Transverse colon (tissue), 4 donors: ENCODE results near the gene FAM89A. TPM values are rescaled to one million over a fixed set of nuclear protein-coding genes. Genes with fewer than 3 reads are reported as not detected.

ENCODE experiments used
- DNase-seq: peaks from one replicate; pipeline ENCODE4 v3.0.0-alpha.2; 2019
- H3K27ac ChIP-seq, 4 donors: fragments of 200-600 bp; sonication (generic); 2 replicates each; pipeline ENCODE4 v1.5.1; 2016 to 2018; ENCODE audit warnings: inconsistent platforms in 4 of 4
- H3K27me3 ChIP-seq: fragments of 200-600 bp; sonication (generic); 2 replicates; pipeline ENCODE4 v1.5.1; 2017; ENCODE audit warnings: inconsistent platforms
- H3K36me3 ChIP-seq, 4 donors: fragments of 200-600 bp; sonication (generic); 2 replicates each; pipeline ENCODE4 v1.5.1; 2017 to 2019; ENCODE audit warnings: inconsistent platforms in 4 of 4
- H3K4me1 ChIP-seq, 4 donors: fragments of 200-600 bp; sonication (generic); 2 replicates each; pipeline ENCODE4 v1.5.1; 2017 to 2020; ENCODE audit warnings: inconsistent platforms in 4 of 4
- H3K4me3 ChIP-seq, 4 donors: fragments of 200-600 bp; sonication (generic); 1 replicate in 1 of 4; 2 replicates in 3 of 4; pipeline versions ENCODE4 v1.5.1 to v1.6.1; 2017 to 2019; ENCODE audit warnings: inconsistent platforms in 4 of 4
- H3K9me3 ChIP-seq, 2 donors: fragments of 200-600 bp; sonication (generic); 2 replicates each; pipeline ENCODE4 v1.5.1; 2017 to 2019; ENCODE audit warnings: inconsistent platforms in 2 of 2
- CTCF ChIP-seq, 5 experiments: fragments of 200-600 bp in 3 of 5; fragments of 450-650 bp in 2 of 5; sonication (generic) in 3 of 5; IDR thresholded peaks; 1 replicate in 2 of 5; 2 replicates in 3 of 5; pipeline ENCODE4 v1.5.1; 2016 to 2017; ENCODE audit warnings: antibody characterized with exemption in 5 of 5, inconsistent platforms in 3 of 5, mild to moderate bottlenecking in 2 of 5, moderate library complexity in 1 of 5
- EP300 ChIP-seq: sonication (generic); formaldehyde crosslinking; IDR thresholded peaks from one replicate; pipeline ENCODE4 v1.6.1; 2017; ENCODE audit warnings: antibody characterized with exemption, low read depth
- POLR2A ChIP-seq: fragments of 450-650 bp; IDR thresholded peaks from one replicate; pipeline ENCODE4 v1.6.1; 2016; ENCODE audit warnings: antibody characterized with exemption, mild to moderate bottlenecking, moderate library complexity
- POLR2AphosphoS5 ChIP-seq, 3 donors: sonication (generic); formaldehyde crosslinking; IDR thresholded peaks; one replicate each; pipeline ENCODE4 v1.6.1; 2016; ENCODE audit warnings: antibody characterized with exemption in 3 of 3
- WGBS, 2 donors: methylation state at CpG; one replicate each; pipeline ENCODE4 v1.1.5; 2018; ENCODE audit warnings: low coverage in 1 of 2; 5-methylcytosine and 5-hydroxymethylcytosine counted together
- in situ Hi-C, 4 donors: fragments of 200-750 bp; cut with MboI; loops; one replicate each; pipeline versions ENCODE4 v1.15.0 to v1.15.1; 2017; ENCODE audit warnings: low sequenced_read_pairs in 3 of 4, low pct_ligation_motif_present in 1 of 4, low pct_unique_long_range_greater_than_20kb in 1 of 4
- intact Hi-C: fragments of 100-400 bp; cut with DNase I; formaldehyde crosslinking; loops from one replicate; pipeline ENCODE4 v1.15.1; 2023; ENCODE audit warnings: low total_unique reads
- total RNA-seq, 4 donors: library from RNA; depleted of rRNA; stranded (reverse); fragments of >200 nt; gene quantifications; one replicate each; pipeline ENCODE4 v1.1.0, GENCODE V29; 2016

FAM89A gene
- total RNA-seq, 4 donors from 2014 or later: 3.3 to 10.7 (median 7.8) TPM

- Histone ChIP-seq H3K4me3 (no peak overlapping the region), H3K9me3 (peaks cover 0 to 8% of the 10 kb centered on the region in 2 donors), H3K36me3 (no peaks in the 10 kb centered on the region), H3K27me3 (peaks cover 22% of the 10 kb centered on the region), H3K4me1 (peaks cover 0 to 11% (median 9%) of the 10 kb centered on the region in 4 donors), H3K27ac (no peak overlapping the region)
- intact Hi-C loops (no loop called here), in situ Hi-C loops (no loop called here)
- no peak for DNase-seq
- no peak for TF ChIP-seq EP300
- no peak for TF ChIP-seq CTCF (IDR thresholded peaks at IDR 0.05)
- no peak for TF ChIP-seq POLR2A
- TF ChIP-seq POLR2AphosphoS5 (IDR thresholded peaks at IDR 0.05): no peak
Observed at GRCh38 chr1:231045286-231045685, 5.2 kb upstream of the FAM89A start.

GRCh38 chr1:231044588-231044987, 4.5 kb upstream of the FAM89A start:
- TF ChIP-seq POLR2AphosphoS5 (IDR thresholded peaks at IDR 0.05) (no peak), EP300 (no peak), POLR2A (no peak), CTCF (IDR thresholded peaks at IDR 0.05) (no peak)
- no peak for DNase-seq
- H3K36me3 ChIP-seq: no peaks in the 10 kb centered on the region
- H3K27ac ChIP-seq: no peak overlapping the region
- peaks cover 0 to 8% of the 10 kb centered on the region in 2 donors for H3K9me3 ChIP-seq
- WGBS, 2 donors: 94% methylated on average over 1 of the region's 1 CpG; no CpG with 5 or more reads in 1 of the 2 donors
- peaks cover 0 to 12% (median 10%) of the 10 kb centered on the region in 4 donors for H3K4me1 ChIP-seq
- H3K4me3 ChIP-seq: no peak overlapping the region
- in situ Hi-C loops (no loop called here), intact Hi-C loops (no loop called here)
- peaks cover 27% of the 10 kb centered on the region for H3K27me3 ChIP-seq

- H3K4me1 ChIP-seq: peaks cover 0 to 21% (median 18%) of the 10 kb centered on the region in 4 donors
- TF ChIP-seq CTCF (IDR thresholded peaks at IDR 0.05): no peak
- TF ChIP-seq POLR2AphosphoS5 (IDR thresholded peaks at IDR 0.05): no peak
- no peak for TF ChIP-seq POLR2A
- H3K9me3 ChIP-seq: peaks cover 0 to 8% of the 10 kb centered on the region in 2 donors
- intact Hi-C loops: no loop called here
- no peaks in the 10 kb centered on the region for H3K36me3 ChIP-seq
- in situ Hi-C loops: no loop called here
- no peak overlapping the region for H3K4me3 ChIP-seq
- WGBS, 2 donors: 57 to 58% methylated on average over 3 to 9 of the region's 9 CpGs
- H3K27ac ChIP-seq: no peak overlapping the region
- peaks cover 41% of the 10 kb centered on the region for H3K27me3 ChIP-seq
- no peak for DNase-seq
Observed at GRCh38 chr1:231041719-231042261, 1.7 kb upstream of the FAM89A start.

- Histone ChIP-seq H3K36me3 (no peaks in the 10 kb centered on the region), H3K9me3 (peaks cover 0 to 8% of the 10 kb centered on the region in 2 donors), H3K27me3 (peaks cover 35% of the 10 kb centered on the region), H3K4me3 (peak overlapping the region in 3 of 4 donors; percentile 65 to 67 (median 65)), H3K4me1 (peaks cover 0 to 21% (median 18%) of the 10 kb centered on the region in 4 donors), H3K27ac (peak overlapping the region in 3 of 4 donors; percentile 3 to 13 (median 6))
- DNase-seq: no peak
- intact Hi-C loops (no loop called here), in situ Hi-C loops (no loop called here)
- 8 to 17% methylated on average over 7 to 32 of the region's 37 CpGs for WGBS, 2 donors
- TF ChIP-seq EP300 (no peak), POLR2AphosphoS5 (IDR thresholded peaks at IDR 0.05) (no peak), POLR2A (no peak), CTCF (IDR thresholded peaks at IDR 0.05) (no peak)
Observed at GRCh38 chr1:231040800-231041718, 1.0 kb upstream of the FAM89A start.
